GM19239 (cell line): ENCODE results near the gene HNRNPL.
"Not testable (repeated sequence)": the region's sequence is repeated elsewhere in the genome, so short reads cannot be mapped to it uniquely, and the experiment has no call there.

Experiments
- DNase-seq: peaks from one replicate; pipeline ENCODE4 v3.0.0; 2011; ENCODE audit warnings: low spot score; ENCODE audit not compliant: insufficient read length
- FAIRE-seq: peaks from 2 replicates; lab custom pipeline; 2011; peaks lifted over from hg19 to GRCh38; lab: Jason Lieb, UNC

The HNRNPL gene

DNA sequence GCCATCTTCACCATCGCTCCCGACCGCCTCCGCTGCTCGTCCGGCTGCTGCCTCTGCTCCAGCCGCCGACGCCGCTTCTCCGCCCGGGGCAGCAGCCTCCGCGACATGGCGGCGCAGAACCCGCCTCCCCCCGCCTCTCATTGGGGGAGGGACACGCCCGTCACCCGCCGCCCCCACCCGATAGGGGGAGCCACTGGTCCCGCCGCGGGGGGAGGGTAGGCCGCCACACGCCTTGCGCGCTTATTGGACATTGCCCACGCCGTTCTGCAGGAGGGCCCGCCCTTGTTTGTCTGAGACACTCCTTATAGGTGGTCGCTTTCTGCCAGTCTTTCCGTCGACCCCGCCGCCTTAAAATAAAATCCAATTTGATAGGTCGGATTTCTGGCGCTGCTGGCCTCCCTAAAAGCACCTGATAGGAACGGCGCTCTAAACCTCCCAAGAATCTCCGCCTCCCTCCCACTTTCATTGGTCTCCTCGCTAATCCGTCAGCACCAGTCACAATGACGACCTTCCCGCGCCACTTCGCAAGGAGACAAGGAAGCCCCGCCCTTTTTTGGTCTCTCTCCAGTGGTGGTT is at the start of gene HNRNPL:
HNRNPL (minus strand) TSS at position 127 of the 576 bp plus-strand sequence; CDS start at position 107, 20 bp downstream.
- peak; percentile 65 for DNase-seq
- FAIRE-seq: no peak

DNA sequence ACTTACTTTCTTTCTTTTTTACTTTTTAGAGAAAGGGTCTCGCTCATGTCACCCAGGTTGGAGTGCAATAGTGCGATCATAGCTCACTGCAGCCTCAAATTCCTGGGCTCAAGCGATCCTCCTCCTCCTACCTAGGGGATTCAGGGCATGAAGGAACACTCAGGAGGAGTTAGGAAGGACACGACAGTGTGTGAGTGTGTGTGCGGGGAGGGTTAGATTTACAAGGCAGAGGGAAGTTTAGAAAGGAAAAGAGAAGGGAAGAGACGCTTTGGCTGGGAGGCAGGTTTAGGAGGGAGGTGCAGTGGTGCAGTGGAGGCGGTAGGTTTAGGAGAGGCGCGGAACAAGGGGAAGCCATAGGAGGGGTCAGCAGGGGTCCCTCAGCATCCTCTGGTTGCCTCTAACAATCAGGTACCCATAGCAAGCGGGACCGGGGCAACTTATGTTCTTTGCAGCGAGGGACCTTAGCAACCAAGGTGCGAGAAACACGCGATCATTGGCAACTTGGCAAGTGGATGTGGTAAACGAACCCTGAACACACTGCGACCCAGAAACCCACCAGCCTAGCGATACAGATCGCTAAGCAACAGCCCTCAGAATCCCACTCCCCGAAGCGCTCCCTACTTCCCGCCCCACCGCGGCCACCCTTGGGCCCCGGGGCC is 49.1 kb upstream of the HNRNPL start:
- DNase-seq (no peak), FAIRE-seq (peak; percentile 28)

DNA sequence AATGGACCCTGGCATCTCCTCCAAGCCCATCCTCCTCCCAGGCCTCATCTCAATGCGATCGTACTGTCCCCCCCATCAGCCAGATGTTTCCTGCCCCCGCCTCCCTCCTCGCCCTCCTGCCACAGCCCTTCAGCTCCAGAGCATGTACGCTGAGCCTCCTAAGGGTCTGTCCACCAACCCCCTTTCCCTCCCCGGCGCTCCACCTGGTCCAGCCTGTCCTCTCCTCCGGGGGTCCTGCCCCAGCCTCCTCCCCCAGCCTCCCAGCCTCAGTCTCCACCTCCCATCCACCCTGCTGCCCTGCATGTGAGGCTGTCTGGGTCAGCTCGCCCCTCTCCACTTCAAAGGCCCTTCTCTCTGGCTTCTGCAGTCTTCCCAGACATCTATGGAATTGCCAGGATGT is 45.2 kb upstream of the HNRNPL start:
- FAIRE-seq (no peak), DNase-seq (no peak)

DNA sequence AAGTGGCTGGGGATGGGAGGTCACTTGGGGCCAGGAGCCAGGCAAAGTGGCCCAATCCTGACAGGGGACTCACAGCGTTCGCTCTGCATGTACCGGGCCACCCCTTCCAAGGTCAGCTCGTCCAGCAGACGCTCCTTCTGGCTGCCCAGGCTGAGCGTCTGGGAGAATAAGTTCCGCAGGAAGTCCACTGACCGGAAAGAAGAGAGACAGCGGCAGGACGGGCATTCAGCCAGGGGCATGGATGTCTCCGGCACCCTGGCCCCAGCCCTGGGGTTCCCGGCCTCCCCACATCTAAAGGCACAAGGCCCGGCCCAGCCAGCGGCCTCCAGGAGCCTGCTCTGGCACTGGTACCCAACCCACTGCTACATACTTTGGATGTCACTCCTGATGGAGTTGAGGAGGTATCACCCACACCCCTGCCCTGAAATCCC is 43.6 kb upstream of the HNRNPL start:
- FAIRE-seq: no peak

DNA sequence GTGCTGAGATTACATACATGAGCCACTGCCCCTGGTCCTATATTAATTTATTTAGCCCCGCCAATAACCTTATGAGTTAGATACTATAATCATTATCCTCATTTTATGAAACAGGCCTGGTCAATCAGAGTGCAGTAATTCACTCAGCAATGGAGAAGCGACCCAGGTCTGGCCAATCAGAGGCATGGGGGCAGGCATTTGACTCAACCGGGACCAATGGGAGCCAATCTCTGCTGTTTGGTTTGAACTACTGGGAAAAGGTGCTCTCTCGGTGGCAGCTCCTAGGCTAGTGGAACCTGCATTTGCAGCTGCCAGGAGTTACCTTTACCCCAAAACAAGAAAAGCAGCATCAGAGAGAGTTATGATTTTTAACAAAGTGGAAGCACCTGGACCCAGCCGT is 43.1 kb upstream of the HNRNPL start:
- FAIRE-seq (no peak), DNase-seq (no peak)

More for the DNA sequence above, 43.6 kb upstream of the HNRNPL start:
- DNase-seq: no peak

DNA sequence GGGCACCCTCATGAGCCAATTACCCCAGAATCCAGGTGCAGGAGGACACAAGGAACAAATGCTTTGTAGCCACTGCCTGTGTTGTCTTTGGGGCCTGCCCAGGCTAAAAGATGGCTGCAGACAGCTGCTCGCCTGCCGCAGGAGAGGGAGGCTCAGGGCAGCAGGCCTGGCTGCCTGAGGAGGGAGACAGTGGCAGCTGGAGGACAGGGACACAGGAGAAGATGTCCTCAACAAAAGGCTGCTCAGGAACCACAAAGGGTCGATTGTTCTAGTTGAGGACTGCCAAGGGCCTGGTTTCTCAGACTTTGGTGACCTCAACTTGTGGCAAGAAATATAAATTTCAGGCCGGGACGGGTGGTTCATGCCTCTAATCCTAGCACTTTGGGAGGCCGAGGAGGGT is 42.0 kb upstream of the HNRNPL start:
- FAIRE-seq (no peak), DNase-seq (no peak)

DNA sequence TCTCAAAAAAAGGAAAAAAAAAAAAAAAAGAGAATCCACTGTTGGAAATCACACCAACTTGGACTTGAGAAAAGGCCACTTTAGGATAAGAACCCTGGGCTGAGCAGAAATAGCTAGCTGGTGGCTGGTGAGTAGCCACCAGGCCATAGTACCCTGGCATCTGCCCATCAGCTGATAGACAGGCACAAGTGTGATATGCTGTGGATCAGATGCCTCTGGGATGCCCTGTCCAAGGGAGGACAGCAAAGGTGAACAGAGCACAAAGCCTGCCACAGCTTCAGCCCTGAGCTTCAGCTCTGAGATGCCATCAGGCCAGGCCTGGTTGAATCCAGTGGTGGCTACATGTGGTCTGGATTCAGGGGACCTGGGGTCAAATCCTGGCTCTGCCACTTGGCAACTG is 40.9 kb upstream of the HNRNPL start:
- FAIRE-seq (no peak), DNase-seq (no peak)

DNA sequence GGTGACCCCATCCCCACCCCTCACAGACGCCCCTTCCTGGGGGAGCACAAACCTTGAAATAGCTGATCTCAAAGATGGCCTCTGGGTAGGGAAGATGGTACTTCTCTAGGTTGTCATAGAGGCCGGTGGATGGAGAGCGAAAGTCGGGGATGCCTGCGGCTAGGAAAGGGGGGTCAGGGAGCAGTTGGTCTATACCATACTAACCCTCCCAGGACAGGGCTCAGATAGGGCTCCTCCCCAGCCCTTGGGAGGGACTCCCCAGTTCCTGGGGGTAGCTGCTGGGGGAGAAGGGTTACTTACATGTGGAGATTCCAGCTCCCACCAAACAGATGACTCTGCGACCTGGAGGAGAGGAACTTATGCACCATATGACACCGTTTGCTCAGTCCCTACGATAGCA is 40.0 kb upstream of the HNRNPL start:
- FAIRE-seq (no peak), DNase-seq (no peak)

DNA sequence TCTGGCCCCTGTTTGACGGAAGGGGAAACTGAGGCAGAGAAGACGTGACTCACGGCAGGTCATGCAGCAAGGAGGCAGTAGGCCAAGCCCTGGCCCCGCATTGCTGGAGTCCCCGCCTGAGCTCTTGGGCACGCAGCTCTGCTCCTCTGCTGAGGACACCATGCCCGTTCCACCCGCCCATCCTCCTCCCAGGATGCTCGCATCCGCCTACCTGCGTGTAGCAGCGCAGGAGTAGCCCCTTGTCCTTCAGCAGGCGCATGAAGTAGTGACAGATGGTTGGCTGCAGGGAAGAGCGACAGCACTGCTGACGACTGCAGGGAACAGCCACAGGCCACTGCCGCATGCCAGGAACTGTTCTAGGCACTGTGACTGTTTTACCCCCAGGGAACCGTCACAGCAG is 39.1 kb upstream of the HNRNPL start:
- no peak for DNase-seq
- FAIRE-seq: no peak

DNA sequence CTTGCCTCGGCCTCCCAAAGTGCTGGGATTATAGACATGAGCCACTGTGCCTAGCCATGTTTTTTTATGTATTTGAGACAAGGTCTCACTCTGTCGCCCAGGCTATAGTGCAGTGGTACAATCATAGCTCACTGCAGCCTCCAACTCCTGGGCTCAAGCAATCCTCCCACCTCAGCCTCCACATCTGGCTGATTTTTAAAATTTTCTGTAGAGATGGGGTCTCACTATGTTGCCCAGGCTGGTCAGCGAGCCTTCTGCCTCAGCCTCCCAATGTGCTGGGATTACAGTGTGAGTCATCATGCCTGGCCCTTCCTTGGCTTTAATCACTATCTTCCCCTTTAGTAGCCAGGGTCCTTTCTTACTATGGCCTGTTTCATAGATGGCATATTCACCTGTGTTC is 34.9 kb upstream of the HNRNPL start:
- DNase-seq, FAIRE-seq: not testable (repeated sequence)

DNA sequence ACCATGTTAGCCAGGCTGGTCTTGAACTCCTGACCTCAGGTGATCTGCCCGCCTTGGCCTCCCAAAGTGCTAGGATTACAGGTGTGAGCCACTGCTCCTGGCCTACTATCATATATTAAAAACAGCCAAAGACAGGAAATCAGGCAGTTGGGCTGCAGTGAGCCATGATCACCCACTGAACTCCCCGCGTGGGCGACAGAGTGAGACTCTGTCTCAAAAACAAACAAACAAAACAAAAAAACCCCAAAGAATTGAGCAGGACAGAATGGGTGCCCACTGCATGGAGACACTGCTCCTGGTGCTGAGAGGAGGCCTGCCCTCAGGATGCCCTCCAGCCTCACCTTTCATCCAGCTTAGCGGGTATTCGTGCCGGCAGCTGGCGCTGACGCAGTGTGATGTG is 33.5 kb upstream of the HNRNPL start:
- DNase-seq (no peak), FAIRE-seq (no peak)

DNA sequence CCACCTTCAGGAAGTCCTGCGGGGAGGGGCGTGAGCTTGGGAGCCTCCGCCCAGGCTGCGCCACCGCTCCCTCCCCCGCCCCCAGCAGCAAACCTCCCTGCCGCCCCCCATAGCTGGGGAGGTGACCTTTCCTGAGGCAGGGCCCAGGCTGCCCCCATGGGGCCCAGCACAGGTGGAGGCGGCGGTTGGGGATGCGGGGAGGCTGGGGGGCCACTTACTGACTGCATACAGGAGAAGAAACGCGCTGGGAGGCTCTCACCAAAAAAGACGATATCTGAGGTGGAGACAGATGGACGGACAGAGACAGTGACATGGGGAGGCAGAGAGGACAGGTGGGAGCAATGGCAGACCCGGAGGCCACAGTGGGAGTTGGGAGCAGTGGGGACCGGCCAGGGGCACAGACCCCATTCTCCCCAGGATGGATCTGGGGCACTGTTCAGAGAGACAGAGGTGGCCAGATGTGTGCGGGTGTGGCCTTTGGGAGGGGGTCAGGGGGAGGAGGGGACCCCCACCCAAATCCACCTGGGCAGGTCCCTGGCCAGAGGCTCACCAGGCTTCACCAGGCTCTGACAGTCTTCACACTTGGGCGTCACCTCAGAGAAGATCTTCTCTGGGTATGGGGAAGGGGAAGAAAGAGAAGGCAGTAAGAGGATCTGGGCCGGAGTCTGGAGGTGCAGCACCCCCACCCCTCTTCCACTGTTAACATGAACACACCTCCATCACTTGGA is 31.3 kb upstream of the HNRNPL start:
- DNase-seq (no peak), FAIRE-seq (no peak)

DNA sequence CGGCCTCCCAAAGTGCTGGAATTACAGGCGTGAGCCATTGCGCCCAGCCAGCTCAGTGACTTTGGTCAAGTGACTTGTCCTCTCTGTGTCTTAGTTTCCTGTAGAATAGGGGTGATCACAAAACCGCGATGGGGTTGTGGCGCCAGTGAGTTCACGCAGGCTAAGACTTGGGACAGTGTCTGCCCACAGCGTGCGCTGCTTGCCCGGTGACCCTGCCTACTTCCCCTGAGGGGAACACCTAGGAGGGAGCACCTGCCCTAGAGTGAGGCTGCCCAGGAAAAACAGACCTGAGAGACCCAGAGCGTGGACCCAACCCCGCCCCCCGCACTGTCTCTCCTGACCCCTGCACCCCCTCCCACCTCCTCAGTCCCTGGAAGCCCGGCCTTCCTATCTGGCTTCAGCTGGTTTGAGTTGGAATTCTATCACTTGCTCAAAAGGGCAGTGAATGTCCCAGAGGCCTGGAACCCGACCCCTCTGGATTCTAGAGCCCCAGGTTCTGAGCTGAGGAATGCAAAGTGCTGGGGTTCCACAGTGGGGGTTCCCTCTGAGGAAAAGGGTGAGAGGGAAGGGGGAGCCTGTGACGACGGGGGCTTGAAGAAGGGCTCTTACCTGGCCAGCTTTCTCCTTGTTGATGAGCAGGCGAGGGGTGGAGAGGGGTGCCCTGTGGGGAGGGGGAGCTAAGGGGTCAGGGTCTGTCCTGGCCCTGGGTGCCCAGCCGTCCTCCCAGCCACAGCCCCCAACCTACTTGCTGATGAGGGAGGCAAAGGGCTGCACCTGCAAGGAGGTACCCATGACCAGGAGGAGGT is 30.5 kb upstream of the HNRNPL start:
- no peak for DNase-seq
- no peak for FAIRE-seq

DNA sequence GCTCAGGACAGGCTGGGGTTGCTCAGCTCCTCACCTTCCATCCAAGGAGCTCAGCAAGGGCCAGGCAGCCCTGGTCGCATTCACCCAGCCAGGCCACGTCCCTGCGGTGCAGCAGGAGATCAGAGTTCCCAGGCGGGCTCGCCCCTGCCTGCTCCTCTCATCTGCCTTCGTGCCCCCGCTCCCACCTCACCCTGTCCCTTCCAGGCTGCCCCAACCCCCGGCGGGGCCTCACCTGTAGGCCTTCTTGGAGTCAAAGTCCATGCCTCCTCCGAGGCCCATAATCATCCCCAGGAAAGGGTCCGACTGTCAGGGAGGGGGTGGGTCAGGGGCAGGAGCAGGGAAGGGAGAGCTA is 29.6 kb upstream of the HNRNPL start:
- FAIRE-seq (no peak), DNase-seq (no peak)

DNA sequence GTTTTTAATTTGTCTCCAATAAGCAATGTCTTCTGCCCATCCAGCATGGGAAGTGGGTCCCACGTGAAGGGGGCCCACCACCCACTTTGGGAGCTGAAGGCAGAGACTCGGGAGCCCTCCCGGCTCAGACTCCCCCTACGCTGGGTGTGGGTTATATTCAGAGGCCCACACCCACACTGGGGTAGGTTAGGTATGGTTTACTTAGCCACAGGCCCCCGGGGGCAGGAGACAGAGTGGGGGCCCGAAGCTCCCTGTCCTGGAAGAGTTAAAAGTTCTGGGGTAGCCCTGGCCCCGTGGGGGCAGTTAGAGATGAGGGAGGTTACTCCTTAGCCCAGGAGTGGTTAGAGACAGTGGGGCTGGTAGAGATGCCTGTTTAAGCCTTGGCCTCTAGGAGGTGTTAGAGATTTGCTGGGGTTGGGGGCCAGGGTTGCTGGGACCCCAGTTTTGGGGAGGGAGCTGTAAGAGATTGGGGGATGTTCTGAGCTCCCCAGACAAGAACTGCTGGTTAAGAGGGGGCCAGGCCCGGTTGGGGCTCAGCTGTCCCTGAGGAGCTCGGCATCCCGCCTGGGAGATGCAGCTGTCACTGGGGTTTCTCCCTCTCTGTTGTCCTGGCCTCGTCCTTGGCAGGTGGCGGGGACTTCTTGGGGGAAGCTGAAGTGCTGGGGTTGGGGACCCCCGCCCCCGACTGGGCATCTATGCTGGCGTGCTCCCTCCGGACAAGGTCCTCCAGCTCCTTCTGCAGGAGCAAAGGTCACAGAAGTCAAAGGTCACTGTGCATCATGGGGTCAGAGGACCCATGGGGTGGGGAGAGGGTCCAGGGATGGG is 29.0 kb upstream of the HNRNPL start:
- DNase-seq (no peak), FAIRE-seq (peak; percentile 45)

DNA sequence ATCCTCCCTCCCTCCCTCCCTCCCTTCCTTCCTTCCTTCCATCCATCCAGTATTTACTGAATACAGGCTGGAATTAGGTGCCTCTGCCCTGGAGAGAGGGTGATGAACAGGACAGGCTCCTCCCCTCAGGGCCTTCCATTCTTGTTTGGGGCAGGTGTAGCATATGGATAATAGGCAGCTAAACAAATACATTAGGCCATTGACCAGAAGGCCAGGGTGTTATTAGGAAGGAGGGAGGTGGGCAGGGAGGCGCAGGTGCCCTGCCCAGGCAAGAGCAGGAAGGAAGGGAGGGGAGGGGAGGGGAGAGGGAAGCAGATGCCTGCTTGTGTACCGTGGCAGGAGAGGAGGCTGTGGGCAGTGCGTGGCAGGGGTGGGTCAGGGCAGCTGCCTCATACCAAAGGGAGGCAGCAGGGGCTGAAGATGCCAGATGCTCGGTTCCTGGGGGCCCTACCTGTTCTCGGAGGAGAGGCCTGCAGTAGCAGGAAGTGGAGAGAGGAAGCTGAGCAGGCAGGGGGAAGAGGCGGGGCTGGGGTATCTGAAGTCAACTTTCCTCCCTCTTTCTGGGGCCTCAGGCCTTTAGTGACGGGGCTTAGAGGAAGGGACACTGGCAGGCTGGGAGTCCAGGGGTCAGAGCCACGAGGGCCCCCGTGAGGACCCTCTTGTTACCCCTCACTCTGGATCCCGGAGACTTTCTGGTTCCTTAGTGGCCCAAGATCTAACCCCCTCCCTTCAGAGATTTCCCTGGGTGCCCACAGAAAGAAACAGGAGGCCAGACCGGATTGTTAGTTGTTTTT is 28.2 kb upstream of the HNRNPL start, which contains the start of gene RINL:
RINL (minus strand) TSS at position 495 of the 794 bp plus-strand sequence. CDS start 1,533 bp downstream, outside the sequence.
- FAIRE-seq: peak; percentile 92
- peak; percentile 87 for DNase-seq

DNA sequence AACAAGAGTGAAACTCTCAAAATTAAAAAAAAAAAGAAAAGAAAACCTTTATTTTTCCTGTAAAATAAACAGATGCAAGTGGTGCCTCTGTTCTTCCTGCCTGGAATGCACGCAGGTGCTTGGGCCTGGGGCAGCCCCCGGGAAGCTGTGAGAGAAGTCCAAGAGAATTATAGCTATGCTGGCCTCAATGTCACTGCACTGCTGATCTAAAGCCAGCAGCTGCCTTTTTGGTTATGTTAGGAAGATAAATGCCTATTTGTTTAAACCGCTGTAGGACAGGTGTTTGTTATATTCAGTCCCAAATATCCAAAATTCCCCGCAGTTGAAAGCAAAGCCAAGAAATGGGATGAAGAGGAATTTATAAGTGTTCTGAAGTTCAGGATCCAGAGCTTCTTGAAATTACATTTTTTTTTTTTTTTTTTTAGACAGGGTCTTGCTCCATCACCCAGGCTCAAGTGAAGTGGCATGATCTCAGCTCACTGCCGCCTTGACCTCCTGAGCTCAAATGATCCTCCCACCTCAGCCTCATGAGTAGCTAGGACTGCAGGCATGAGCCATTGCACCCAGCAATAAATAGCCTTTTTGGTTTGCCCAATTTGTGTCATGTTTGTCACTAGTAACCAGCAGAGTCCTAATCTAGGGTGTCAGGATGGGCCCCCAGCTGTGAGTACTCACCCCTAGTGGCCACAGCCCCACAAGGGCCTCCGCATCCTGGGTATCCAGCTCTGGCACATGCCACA is 26.0 kb upstream of the HNRNPL start:
- DNase-seq (no peak), FAIRE-seq (no peak)

DNA sequence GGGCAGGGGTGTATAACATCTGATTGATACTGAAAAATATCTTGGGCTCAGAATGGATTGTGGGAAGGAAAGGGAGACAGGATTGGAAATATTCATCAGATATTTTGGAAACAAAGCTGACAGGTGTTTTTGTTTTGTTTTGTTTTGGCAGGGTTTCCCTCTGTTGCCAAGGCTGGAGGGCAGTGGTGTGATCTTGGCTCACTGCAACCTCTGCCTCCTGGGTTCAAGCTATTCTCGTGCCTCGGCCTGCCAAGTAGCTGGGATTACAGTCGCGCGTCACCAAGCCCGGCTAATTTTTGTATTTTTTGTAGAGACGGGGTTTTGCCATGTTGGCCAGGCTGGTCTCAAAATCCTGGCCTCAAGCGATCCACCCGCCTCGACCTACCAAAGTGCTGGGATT is 23.6 kb upstream of the HNRNPL start:
- DNase-seq, FAIRE-seq: not testable (repeated sequence)
